Transverse colon (tissue), 4 donors: ENCODE measurements around the gene CCN6. TPM values are rescaled to one million over a fixed set of nuclear protein-coding genes. Genes with fewer than 3 reads are reported as not detected.

Experiments used
- DNase-seq: peaks from one replicate; pipeline ENCODE4 v3.0.0-alpha.2; 2019
- H3K27ac ChIP-seq, 4 donors: fragments of 200-600 bp; sonication (generic); 2 replicates each; pipeline ENCODE4 v1.5.1; 2016 to 2018; ENCODE audit warnings: inconsistent platforms in 4 of 4
- H3K27me3 ChIP-seq: fragments of 200-600 bp; sonication (generic); 2 replicates; pipeline ENCODE4 v1.5.1; 2017; ENCODE audit warnings: inconsistent platforms
- H3K36me3 ChIP-seq, 4 donors: fragments of 200-600 bp; sonication (generic); 2 replicates each; pipeline ENCODE4 v1.5.1; 2017 to 2019; ENCODE audit warnings: inconsistent platforms in 4 of 4
- H3K4me1 ChIP-seq, 4 donors: fragments of 200-600 bp; sonication (generic); 2 replicates each; pipeline ENCODE4 v1.5.1; 2017 to 2020; ENCODE audit warnings: inconsistent platforms in 4 of 4
- H3K4me3 ChIP-seq, 4 donors: fragments of 200-600 bp; sonication (generic); 1 replicate in 1 of 4; 2 replicates in 3 of 4; pipeline versions ENCODE4 v1.5.1 to v1.6.1; 2017 to 2019; ENCODE audit warnings: inconsistent platforms in 4 of 4
- H3K9me3 ChIP-seq, 2 donors: fragments of 200-600 bp; sonication (generic); 2 replicates each; pipeline ENCODE4 v1.5.1; 2017 to 2019; ENCODE audit warnings: inconsistent platforms in 2 of 2
- EP300 ChIP-seq: sonication (generic); formaldehyde crosslinking; IDR thresholded peaks from one replicate; pipeline ENCODE4 v1.6.1; 2017; ENCODE audit warnings: antibody characterized with exemption, low read depth
- POLR2A ChIP-seq: fragments of 450-650 bp; IDR thresholded peaks from one replicate; pipeline ENCODE4 v1.6.1; 2016; ENCODE audit warnings: antibody characterized with exemption, mild to moderate bottlenecking, moderate library complexity
- POLR2AphosphoS5 ChIP-seq, 3 donors: sonication (generic); formaldehyde crosslinking; IDR thresholded peaks; one replicate each; pipeline ENCODE4 v1.6.1; 2016; ENCODE audit warnings: antibody characterized with exemption in 3 of 3
- WGBS, 2 donors: methylation state at CpG; one replicate each; pipeline ENCODE4 v1.1.5; 2018; ENCODE audit warnings: low coverage in 1 of 2; 5-methylcytosine and 5-hydroxymethylcytosine counted together
- in situ Hi-C, 4 donors: fragments of 200-750 bp; cut with MboI; loops; one replicate each; pipeline versions ENCODE4 v1.15.0 to v1.15.1; 2017; ENCODE audit warnings: low sequenced_read_pairs in 3 of 4, low pct_ligation_motif_present in 1 of 4, low pct_unique_long_range_greater_than_20kb in 1 of 4
- intact Hi-C: fragments of 100-400 bp; cut with DNase I; formaldehyde crosslinking; loops from one replicate; pipeline ENCODE4 v1.15.1; 2023; ENCODE audit warnings: low total_unique reads
- total RNA-seq, 4 donors: library from RNA; depleted of rRNA; stranded (reverse); fragments of >200 nt; gene quantifications; one replicate each; pipeline ENCODE4 v1.1.0, GENCODE V29; 2016
- TF ChIP-seq, protein P1 (sequence below), 5 experiments: fragments of 200-600 bp in 3 of 5; fragments of 450-650 bp in 2 of 5; sonication (generic) in 3 of 5; IDR thresholded peaks; 1 replicate in 2 of 5; 2 replicates in 3 of 5; pipeline ENCODE4 v1.5.1; 2016 to 2017; ENCODE audit warnings: antibody characterized with exemption in 5 of 5, inconsistent platforms in 3 of 5, mild to moderate bottlenecking in 2 of 5, moderate library complexity in 1 of 5

CCN6 gene
- total RNA-seq, 4 donors from 2014 or later = not detected

DNA sequence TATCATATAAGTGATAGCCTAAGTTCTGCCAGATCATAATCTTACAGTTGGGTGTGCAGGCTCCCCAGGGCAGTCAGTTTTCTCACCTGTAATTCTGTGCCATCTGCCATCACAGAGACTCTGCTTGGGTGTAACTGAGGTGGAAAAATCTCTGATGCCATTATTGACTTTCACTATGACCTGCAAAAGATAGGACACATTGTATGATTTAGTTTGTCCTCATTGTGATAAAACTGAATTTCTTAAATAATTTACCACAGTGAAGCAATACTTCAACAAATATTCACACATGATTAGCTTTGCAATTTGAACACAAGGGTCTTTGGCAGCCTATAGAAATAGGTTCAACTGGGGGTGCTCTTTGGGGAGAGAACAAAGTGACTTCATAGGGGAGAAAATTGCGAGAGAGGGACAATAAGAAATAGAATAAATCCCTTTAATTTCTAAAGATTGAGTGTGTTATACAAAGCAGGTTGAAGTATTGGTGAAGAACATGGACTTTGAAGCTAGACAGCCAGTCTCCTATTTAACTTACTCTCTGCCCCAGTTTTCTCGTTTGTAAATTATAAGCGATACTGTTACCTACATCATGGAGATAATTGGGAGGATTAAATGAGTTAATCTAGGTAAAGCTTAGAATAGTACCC is 60.8 kb downstream of the CCN6 start:
- Histone ChIP-seq H3K4me1 (no peaks in the 10 kb centered on the region), H3K9me3 (no peaks in the 10 kb centered on the region), H3K36me3 (peaks cover 0 to 8% (median 0%) of the 10 kb centered on the region in 4 donors), H3K27ac (no peak overlapping the region), H3K27me3 (no peaks in the 10 kb centered on the region), H3K4me3 (no peak overlapping the region)
- DNase-seq = no peak
- TF ChIP-seq POLR2AphosphoS5 (IDR thresholded peaks at IDR 0.05) (no peak), EP300 (no peak), POLR2A (no peak)
- TF ChIP-seq, protein P1, sequence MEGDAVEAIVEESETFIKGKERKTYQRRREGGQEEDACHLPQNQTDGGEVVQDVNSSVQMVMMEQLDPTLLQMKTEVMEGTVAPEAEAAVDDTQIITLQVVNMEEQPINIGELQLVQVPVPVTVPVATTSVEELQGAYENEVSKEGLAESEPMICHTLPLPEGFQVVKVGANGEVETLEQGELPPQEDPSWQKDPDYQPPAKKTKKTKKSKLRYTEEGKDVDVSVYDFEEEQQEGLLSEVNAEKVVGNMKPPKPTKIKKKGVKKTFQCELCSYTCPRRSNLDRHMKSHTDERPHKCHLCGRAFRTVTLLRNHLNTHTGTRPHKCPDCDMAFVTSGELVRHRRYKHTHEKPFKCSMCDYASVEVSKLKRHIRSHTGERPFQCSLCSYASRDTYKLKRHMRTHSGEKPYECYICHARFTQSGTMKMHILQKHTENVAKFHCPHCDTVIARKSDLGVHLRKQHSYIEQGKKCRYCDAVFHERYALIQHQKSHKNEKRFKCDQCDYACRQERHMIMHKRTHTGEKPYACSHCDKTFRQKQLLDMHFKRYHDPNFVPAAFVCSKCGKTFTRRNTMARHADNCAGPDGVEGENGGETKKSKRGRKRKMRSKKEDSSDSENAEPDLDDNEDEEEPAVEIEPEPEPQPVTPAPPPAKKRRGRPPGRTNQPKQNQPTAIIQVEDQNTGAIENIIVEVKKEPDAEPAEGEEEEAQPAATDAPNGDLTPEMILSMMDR (IDR thresholded peaks at IDR 0.05) = no peak
- intact Hi-C loops = no loop called here
- in situ Hi-C loops = no loop called here
- 91 to 96% methylated on average over 2 to 3 of the region's 3 CpGs for WGBS, 2 donors

DNA sequence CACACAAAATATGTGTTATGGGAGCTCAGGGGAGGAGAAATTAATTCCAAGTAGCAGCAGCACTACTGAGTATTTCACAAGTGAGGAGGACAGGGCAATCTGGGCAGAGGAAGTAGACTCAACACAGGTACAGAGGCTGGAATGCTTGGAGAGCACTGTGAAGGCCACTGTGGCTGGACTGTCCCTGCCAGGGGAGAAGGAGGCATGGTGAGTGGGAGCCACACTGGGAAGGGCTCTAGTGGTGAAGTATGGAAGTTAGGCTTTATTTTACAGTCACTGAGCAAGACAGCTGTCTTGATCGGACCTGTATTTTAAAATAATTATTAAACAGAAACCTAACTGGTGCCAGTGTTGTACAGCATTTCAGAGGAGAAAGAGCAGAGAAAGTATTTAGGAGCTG is 62.3 kb downstream of the CCN6 start:
- Histone ChIP-seq H3K4me3 (no peak overlapping the region), H3K4me1 (no peaks in the 10 kb centered on the region), H3K9me3 (no peaks in the 10 kb centered on the region), H3K27me3 (no peaks in the 10 kb centered on the region), H3K27ac (no peak overlapping the region), H3K36me3 (peaks cover 0 to 8% (median 0%) of the 10 kb centered on the region in 4 donors)
- WGBS, 2 donors = 71 to 91% methylated on average over 1 of the region's 1 CpG
- no peak for DNase-seq
- TF ChIP-seq POLR2A (no peak), POLR2AphosphoS5 (IDR thresholded peaks at IDR 0.05) (no peak), EP300 (no peak)
- TF ChIP-seq, protein P1 (IDR thresholded peaks at IDR 0.05) = no peak
- in situ Hi-C loops (no loop called here), intact Hi-C loops (no loop called here)

- H3K9me3 ChIP-seq = no peaks in the 10 kb centered on the region
- H3K27me3 ChIP-seq = no peaks in the 10 kb centered on the region
- no peak overlapping the region for H3K4me3 ChIP-seq
- DNase-seq = no peak
- WGBS, 2 donors = 71% methylated on average over 1 of the region's 1 CpG; no CpG with 5 or more reads in 1 of the 2 donors
- H3K27ac ChIP-seq = no peak overlapping the region
- H3K36me3 ChIP-seq = peaks cover 0 to 8% (median 0%) of the 10 kb centered on the region in 4 donors
- intact Hi-C loops (no loop called here), in situ Hi-C loops (no loop called here)
- H3K4me1 ChIP-seq = no peaks in the 10 kb centered on the region
- TF ChIP-seq, protein P1 (IDR thresholded peaks at IDR 0.05) = no peak
- no peak for TF ChIP-seq POLR2AphosphoS5 (IDR thresholded peaks at IDR 0.05)
- TF ChIP-seq EP300 = no peak
- no peak for TF ChIP-seq POLR2A
Measured at GRCh38 chr6:112117554-112117953, 63.6 kb downstream of the CCN6 start.

- Histone ChIP-seq H3K36me3 (peaks cover 0 to 8% (median 0%) of the 10 kb centered on the region in 4 donors), H3K27ac (no peak overlapping the region), H3K27me3 (no peaks in the 10 kb centered on the region), H3K4me3 (no peak overlapping the region), H3K9me3 (no peaks in the 10 kb centered on the region), H3K4me1 (peaks cover 0 to under 1% (median 0%) of the 10 kb centered on the region in 4 donors)
- intact Hi-C loops = no loop called here
- in situ Hi-C loops = no loop called here
- TF ChIP-seq, protein P1 (IDR thresholded peaks at IDR 0.05) = no peak
- no peak for TF ChIP-seq EP300
- TF ChIP-seq POLR2AphosphoS5 (IDR thresholded peaks at IDR 0.05) = no peak
- TF ChIP-seq POLR2A = no peak
- DNase-seq = no peak
Measured at GRCh38 chr6:112118034-112118433, 64.1 kb downstream of the CCN6 start.

Other genes starting within 250 kb of the CCN6 start
- gene FYN, start 180.7 kb upstream of the CCN6 start, total RNA-seq = 100 to 1,000 TPM in 1 of 4 donors, 10 to 100 TPM in 3; 16.3 to 288 (median 52.2) TPM
- 10 to 100 TPM; 15.9 to 48.4 (median 26.5) TPM for gene TUBE1, start 33.4 kb downstream of the CCN6 start, total RNA-seq
- gene FAM229B, start 33.5 kb downstream of the CCN6 start, total RNA-seq = 10 to 100 TPM in 1 of 4 donors, 1 to 10 TPM in 2, not detected in 1; 2.2 to 81.4 (median 8.7) TPM
- gene LAMA4, start 200.5 kb downstream of the CCN6 start, total RNA-seq = 10 to 100 TPM; 27.3 to 54.9 (median 40.1) TPM